ENCODE data around the gene TEP1.
"Not testable (repeated sequence)": the region's sequence is repeated elsewhere in the genome, so short reads cannot be mapped to it uniquely, and the experiment has no call there.

TEP1 gene

GRCh38 chr14:20391505-20391904, 21.8 kb downstream of the TEP1 start:
- no peak for DNase-seq (ENCODE audit: low read depth in 2 of 2, low spot score in 1 of 2)

- DNase-seq (ENCODE audit: low read depth in 2 of 2, low spot score in 1 of 2): no peak
Measured at GRCh38 chr14:20388159-20388558, 25.1 kb downstream of the TEP1 start.

DNA sequence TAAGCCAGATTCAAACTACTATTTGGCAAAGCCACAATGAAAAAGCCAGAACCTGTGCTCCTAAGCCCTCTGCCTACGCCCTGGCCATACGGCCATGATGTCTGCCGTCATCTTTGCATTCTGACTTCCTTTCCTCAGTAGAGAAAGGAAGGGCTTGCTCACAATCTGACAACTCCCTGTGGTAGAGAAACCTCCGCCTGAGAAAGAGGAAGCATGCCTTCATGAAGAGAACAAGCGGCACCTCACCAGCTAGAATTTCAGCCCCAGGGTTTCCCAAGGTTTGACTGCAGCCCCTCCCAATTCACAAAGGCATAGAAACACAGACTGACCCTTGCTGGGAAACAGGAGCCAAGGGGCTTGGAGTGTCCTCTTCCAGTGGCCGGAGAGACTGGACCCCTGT, 25.7 kb downstream of the TEP1 start:
- no peak for DNase-seq (ENCODE audit: low read depth in 2 of 2, low spot score in 1 of 2)

DNA sequence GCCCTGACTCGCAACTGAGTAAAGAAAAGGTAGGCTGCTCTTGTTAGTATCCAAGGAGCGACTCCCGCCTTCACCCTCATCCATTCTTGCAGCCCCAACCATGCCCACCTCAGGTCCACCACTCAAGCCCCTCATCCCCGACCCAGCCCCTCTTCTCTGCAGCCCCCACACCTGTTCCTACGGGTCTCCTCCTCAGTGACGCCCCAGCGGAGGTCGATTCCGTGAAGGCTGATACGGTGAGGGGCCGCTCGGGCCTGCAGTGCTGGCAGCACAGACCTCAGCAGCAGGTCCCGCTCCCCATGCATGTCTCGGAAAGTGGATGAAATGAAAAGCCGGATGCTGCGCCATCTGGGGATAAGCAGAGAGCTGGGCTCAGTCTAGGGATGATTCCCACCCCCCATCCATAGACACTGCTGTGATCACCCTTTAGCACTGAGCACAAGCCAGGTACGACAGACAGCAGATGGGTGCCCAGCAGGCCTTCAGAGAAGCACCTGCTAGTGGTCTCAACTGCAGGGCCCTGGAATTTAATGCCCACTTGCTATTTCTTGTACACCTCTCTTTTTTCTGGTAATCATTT, 26.9 kb downstream of the TEP1 start:
- no peak for DNase-seq (ENCODE audit: low read depth in 2 of 2, low spot score in 1 of 2)

DNA sequence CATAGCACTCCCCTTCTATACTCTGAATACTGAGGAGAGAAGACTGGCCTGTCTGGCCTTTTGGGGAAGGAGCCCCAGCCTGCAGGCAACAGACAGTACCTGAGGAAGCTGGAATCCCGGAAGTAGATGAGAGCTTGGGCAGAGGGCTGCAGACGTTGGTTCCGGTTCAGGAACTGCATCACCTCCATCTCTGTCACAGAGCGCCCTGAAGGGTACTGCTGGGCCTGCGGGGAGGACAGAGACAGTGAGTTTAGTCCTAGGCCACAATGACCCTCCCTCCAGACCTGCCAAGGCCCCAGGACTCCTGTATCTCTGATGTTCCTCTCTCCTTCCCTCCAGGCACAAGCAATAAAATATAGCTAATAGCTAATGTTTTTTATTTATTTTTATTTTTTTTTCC, 28.4 kb downstream of the TEP1 start:
- DNase-seq (ENCODE audit: low read depth in 2 of 2, low spot score in 1 of 2): no peak

DNA sequence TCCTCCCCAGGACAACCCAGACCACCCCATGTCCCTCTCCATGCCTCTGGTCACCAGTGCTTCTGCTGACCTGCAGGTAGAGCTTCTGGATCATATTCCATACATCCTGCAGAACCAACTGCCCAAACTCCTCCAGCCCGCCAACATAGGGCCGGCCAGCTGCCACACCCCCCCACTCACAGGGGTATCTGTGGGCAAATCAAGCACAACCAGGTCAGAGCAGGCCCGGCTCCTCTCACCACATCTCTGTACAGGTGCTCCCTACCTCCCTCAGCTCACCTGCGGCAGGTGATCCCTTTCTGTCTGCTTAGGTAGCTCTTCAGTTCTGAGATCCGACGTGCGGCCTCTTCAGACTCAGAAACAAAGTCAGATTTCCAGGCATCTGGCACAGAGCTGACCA, 29.0 kb downstream of the TEP1 start:
- no peak for DNase-seq (ENCODE audit: low read depth in 2 of 2, low spot score in 1 of 2)

DNA sequence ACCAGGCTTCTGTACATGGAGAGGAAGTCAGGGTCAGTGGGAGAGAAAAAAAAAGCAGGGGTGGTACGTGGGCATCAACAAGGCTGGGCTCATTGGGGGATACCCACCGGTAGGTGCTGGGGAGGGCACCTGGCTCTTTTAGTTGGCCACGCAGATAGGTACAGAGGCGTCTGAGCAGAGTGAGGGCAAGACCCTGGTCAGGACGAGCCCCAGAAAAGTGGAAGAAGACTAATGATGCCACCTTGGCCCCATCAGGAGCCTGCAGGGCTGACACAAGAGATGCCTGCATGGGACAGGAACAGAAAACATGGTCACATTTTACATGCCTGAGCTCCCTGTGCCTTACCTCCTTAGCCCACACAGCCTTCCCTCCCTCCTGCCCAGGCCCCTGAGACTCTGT, 29.7 kb downstream of the TEP1 start:
- DNase-seq (ENCODE audit: low read depth in 2 of 2, low spot score in 1 of 2): no peak

DNA sequence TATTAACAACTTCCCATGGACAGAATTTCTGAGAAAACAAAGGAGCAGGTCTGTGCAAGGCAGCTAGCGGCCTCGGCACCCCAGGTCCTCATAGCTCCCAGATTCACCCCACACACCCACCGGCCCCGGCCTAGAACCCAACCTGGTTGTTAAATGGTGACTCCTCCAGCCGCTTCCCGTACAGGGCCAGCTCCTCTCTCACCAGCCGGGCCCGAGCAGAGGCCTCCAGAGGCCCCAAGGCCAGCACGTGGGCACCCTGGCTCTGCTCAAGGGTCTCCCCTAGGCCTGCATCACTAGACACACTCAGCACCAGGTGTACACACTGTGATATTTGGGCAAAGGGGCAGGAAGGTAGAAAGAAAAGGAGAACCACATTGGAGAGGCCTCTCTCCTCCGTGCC, 30.3 kb downstream of the TEP1 start:
- no peak for DNase-seq (ENCODE audit: low read depth in 2 of 2, low spot score in 1 of 2)

- no peak for DNase-seq (ENCODE audit: low read depth in 2 of 2, low spot score in 1 of 2)
Measured at GRCh38 chr14:20382526-20382925, 30.8 kb downstream of the TEP1 start.

- DNase-seq (ENCODE audit: low read depth in 2 of 2, low spot score in 1 of 2): no peak
Measured at GRCh38 chr14:20381341-20381740, 32.0 kb downstream of the TEP1 start.

DNA sequence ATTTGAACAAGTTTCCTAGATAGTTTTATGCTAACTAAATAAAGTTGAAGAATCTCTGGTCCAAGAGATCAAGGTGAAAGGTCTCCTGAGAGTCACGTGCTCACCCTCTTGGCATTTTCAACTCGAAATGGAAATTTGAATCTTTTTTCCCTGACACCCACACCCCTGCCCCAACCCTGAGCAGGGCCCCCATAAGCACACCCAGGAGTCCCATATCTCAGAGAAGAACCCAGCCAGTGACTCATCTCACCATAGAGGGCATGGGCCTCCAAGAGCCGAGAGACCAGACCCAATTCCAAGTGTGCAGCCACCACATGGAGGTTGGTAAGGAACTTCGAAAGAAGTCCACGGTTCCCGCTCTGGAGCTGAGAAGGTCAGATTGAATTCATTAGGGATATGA, 32.6 kb downstream of the TEP1 start:
- DNase-seq (ENCODE audit: low read depth in 2 of 2, low spot score in 1 of 2): no peak

DNA sequence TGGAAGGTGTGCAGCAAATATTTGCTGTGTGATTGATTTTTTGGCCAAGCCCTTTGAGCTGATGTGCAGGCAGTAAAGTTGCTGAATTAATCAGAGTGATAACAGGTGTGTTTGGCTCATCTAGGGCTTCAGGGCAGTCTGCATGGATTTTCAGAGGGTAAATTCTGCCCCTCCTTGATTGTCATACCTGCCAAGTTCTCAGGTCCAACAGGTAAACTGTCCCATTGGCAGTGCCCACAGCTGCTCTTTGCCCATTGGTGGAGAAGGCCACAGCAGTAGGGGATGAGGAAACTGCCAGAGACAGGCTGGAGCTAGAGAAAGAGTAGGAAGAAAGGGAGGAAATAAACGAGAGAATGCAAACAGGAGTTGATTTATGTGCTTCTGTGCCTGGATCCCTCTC, 33.6 kb downstream of the TEP1 start:
- DNase-seq (ENCODE audit: low read depth in 2 of 2, low spot score in 1 of 2): no peak

- no peak for DNase-seq (ENCODE audit: low read depth in 2 of 2, low spot score in 1 of 2)
Measured at GRCh38 chr14:20377171-20377570, 36.1 kb downstream of the TEP1 start.

DNA sequence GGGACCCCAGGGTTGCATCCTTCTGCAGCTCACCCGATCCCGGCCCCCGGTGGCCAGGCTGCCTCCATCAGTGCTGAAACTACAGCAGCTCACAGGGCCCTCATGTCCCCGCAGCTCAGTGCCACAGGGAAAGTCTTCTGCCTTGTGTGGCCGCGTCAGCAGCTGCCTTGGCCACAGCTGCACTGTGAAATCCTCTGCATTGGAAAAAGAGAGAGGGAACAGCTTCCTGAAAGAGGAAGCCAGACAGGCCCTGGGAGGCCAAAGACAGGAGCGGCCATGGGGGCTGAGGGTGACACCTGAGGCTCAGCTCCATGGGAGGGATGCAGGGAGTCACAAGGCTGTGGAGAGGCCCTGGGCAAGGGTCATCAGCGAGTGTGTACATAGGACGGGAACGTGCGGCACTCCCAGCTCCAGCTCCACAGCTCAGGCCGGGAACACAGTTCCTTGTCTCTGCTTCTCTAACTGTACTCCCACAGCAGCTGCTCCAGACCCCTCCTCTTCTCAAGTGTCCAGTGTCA, 37.2 kb downstream of the TEP1 start:
- no peak for DNase-seq (ENCODE audit: low read depth in 2 of 2, low spot score in 1 of 2)

- no peak for DNase-seq (ENCODE audit: low read depth in 2 of 2, low spot score in 1 of 2)
Measured at GRCh38 chr14:20375471-20375870, 37.8 kb downstream of the TEP1 start.

GRCh38 chr14:20372796-20373195, 40.5 kb downstream of the TEP1 start:
- no peak for DNase-seq (ENCODE audit: low read depth in 2 of 2, low spot score in 1 of 2)

DNA sequence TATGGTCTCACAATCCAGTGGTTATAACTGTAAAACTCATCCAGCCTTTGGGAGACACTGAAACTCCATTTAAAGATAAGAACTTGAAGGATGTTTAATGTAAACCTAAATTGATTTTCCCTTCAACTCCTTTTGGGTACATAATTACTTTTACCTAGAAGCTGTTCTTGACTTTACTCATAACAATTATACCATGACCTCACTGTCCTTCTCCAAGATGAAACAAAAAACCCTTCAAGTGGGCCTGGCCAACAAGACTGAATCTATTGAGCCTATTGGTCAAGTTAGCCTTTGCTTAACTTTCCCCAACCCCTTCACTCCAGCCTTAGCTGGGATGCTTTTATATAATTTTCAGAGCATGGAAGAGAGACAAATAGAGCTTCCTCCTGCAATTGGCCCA, 47.4 kb downstream of the TEP1 start:
- no peak for DNase-seq (ENCODE audit: low read depth in 2 of 2, low spot score in 1 of 2)

DNA sequence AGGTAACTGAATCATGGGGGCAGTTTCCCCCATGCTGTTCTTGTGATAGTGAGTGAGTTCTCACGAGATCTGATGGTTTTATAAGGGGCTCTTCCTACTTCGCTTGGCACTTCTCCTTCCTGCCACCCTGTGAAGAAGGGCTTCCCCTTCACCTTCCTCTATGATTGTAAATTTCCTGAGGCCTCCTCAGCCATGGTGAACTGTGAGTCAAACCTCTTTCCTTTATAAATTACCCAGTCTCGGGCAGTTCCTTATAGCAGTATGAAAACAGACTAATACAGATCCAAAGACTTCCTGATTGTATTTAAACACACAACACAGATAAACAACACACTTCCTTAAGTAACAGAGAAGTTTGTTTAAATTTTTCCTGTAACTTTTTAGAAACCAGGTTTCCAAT, 54.8 kb downstream of the TEP1 start:
- DNase-seq (ENCODE audit: low read depth in 2 of 2, low spot score in 1 of 2): not testable (repeated sequence)

DNA sequence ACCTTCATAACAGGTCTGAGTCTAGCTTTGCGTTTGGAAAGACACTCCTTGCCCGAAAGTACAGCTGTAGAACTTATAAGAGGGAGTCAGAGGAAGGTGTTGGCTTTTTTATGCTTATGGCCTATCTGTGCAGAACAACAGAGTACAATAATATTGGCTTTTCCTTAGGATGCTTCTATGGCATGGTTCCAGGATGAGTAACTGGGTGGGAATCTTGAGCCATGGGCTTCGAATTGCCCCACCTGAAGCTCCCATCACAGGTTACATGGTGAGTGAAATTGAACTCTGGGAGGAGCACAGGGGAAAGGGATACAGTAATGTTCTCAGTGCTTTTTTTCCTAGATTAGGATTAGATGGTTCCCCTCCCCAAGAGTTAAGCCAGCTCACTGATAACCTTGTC, 56.9 kb downstream of the TEP1 start:
- no peak for DNase-seq (ENCODE audit: low read depth in 2 of 2, low spot score in 1 of 2)

GRCh38 chr14:20350860-20351259, 62.4 kb downstream of the TEP1 start:
- DNase-seq (ENCODE audit: low read depth in 2 of 2, low spot score in 1 of 2): no peak

GRCh38 chr14:20350282-20350681, 63.0 kb downstream of the TEP1 start:
- DNase-seq (ENCODE audit: low read depth in 2 of 2, low spot score in 1 of 2): no peak

GRCh38 chr14:20347747-20348146, 65.6 kb downstream of the TEP1 start:
- no peak for DNase-seq (ENCODE audit: low read depth in 2 of 2, low spot score in 1 of 2)

DNA sequence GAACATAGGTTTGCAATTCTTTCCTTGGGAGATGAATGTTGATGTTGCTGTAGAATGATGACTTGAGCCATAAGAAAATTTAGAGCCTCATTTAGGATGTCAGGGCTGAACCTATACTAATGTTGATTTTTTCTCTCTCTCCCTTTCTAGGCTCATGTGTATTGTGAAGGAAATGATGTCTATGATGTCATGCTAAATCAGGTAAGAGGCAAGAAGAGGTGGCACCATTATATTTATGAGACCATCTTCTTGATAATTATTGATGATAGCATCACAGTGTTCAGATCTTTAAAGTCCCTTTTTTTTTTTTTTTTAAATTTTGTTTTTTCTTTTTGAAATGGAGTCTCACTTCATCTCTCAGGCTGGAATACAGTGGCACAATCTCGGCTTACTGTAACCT, 66.6 kb downstream of the TEP1 start:
- DNase-seq (ENCODE audit: low read depth in 2 of 2, low spot score in 1 of 2): no peak

DNA sequence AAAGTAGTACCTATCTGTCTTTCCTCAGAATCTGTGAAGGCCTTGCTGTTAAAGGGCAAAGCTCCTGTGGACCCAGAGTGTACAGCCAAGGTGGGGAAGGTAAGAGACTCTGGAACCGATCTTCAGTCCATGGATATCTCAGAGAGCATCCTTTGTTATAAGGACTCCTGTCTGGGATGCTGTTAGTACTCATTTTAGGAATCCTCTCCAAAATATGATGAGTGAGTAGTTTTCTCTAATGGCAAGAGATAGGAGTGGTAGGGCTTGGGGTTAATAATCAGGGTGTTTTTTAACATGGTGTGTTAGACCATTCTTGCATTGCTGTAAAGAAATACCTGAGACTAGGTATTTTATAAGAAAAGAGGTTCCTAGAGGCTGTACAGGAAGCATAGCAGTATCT, 67.9 kb downstream of the TEP1 start:
- no peak for DNase-seq (ENCODE audit: low read depth in 2 of 2, low spot score in 1 of 2)
